NCI-H1694 (cell line): ENCODE results near the gene CDK10.
"Not testable (repeated sequence)": the region's sequence is repeated elsewhere in the genome, so short reads cannot be mapped to it uniquely, and the experiment has no call there.

Experiments used
- DNase-seq: peaks from one replicate; lab custom pipeline; 2025; lab: John Stamatoyannopoulos, UW

The CDK10 gene

GRCh38 chr16:89695875-89696669 is 9.6 kb downstream of the CDK10 start:
- DNase-seq = no peak

- DNase-seq = no peak
These were observed 10.2 kb downstream of the CDK10 start for GRCh38 chr16:89696670-89697128.

GRCh38 chr16:89697161-89697615 is 10.7 kb downstream of the CDK10 start:
- no peak for DNase-seq

GRCh38 chr16:89697616-89698331 is 11.3 kb downstream of the CDK10 start:
- DNase-seq = no peak

- DNase-seq = not testable (repeated sequence)
These were observed 12.2 kb downstream of the CDK10 start for GRCh38 chr16:89698717-89699116.

GRCh38 chr16:89699629-89700099 is 13.2 kb downstream of the CDK10 start:
- not testable (repeated sequence) for DNase-seq

- DNase-seq = peak; percentile 80
These were observed 13.7 kb downstream of the CDK10 start for GRCh38 chr16:89700100-89700648.

- no peak for DNase-seq
These were observed 14.3 kb downstream of the CDK10 start for GRCh38 chr16:89700649-89701424.

- DNase-seq = peak; percentile 74
These were observed 15.2 kb downstream of the CDK10 start, which contains the start of gene SPATA2L for GRCh38 chr16:89701425-89702406. SPATA2L (minus strand) TSS chr16:89701705; CDS start chr16:89701232, 473 bp downstream.

- DNase-seq = no peak
These were observed 17.8 kb downstream of the CDK10 start for GRCh38 chr16:89704281-89704680.

GRCh38 chr16:89705006-89705405 is 18.5 kb downstream of the CDK10 start:
- DNase-seq = no peak

- DNase-seq = no peak
These were observed 20.2 kb downstream of the CDK10 start for GRCh38 chr16:89706518-89707260.

- no peak for DNase-seq
These were observed 21.2 kb downstream of the CDK10 start for GRCh38 chr16:89707695-89708094.

GRCh38 chr16:89708481-89708931 is 22.0 kb downstream of the CDK10 start:
- DNase-seq = no peak

GRCh38 chr16:89709166-89709565 is 22.7 kb downstream of the CDK10 start:
- no peak for DNase-seq

- DNase-seq = no peak
These were observed 23.4 kb downstream of the CDK10 start for GRCh38 chr16:89709716-89710432.

GRCh38 chr16:89710709-89711564 is 24.4 kb downstream of the CDK10 start:
- DNase-seq = no peak
